Liver (tissue), 9 donors: ENCODE measurements around the gene TLR3. TPM values are rescaled to one million over a fixed set of nuclear protein-coding genes. Genes with fewer than 3 reads are reported as not detected.

Source experiments
- DNase-seq: peaks from one replicate; pipeline ENCODE4 v3.0.0-alpha.2; 2017; ENCODE audit warnings: low spot score
- H3K27ac ChIP-seq, 2 donors: one replicate each; pipeline ENCODE4 v1.7.0; 2013; ENCODE audit warnings: inconsistent platforms in 2 of 2, low read length in 2 of 2, control low read depth in 1 of 2, low read depth in 1 of 2, mild to moderate bottlenecking in 1 of 2
- H3K27me3 ChIP-seq, 4 donors: one replicate each; pipeline versions ENCODE4 v1.6.1 to v1.7.0; 2013; ENCODE audit warnings: low read length in 3 of 4, inconsistent platforms in 1 of 4, mild to moderate bottlenecking in 1 of 4, moderate library complexity in 1 of 4; ENCODE audit not compliant: control insufficient read depth in 4 of 4, insufficient read depth in 4 of 4
- H3K36me3 ChIP-seq, 4 donors: one replicate each; pipeline versions ENCODE4 v1.6.1 to v1.7.0; 2013; ENCODE audit warnings: low read length in 3 of 4, mild to moderate bottlenecking in 3 of 4, low read depth in 1 of 4, moderate library complexity in 1 of 4; ENCODE audit not compliant: control insufficient read depth in 4 of 4, insufficient read depth in 3 of 4
- H3K4me1 ChIP-seq, 4 donors: one replicate each; pipeline versions ENCODE4 v1.6.1 to v1.7.0; 2013; ENCODE audit warnings: low read length in 3 of 4, mild to moderate bottlenecking in 3 of 4, moderate library complexity in 1 of 4; ENCODE audit not compliant: control insufficient read depth in 4 of 4, insufficient read depth in 4 of 4
- H3K4me3 ChIP-seq, 3 donors: one replicate each; pipeline versions ENCODE4 v1.6.1 to v1.7.0; 2013; ENCODE audit warnings: low read length in 3 of 3, control low read depth in 1 of 3, low read depth in 1 of 3, mild to moderate bottlenecking in 1 of 3
- H3K9ac ChIP-seq, 2 donors: one replicate each; pipeline ENCODE4 v1.7.0; 2013; ENCODE audit warnings: low read length in 2 of 2, mild to moderate bottlenecking in 2 of 2, moderate library complexity in 2 of 2, control low read depth in 1 of 2, low read depth in 1 of 2
- H3K9me3 ChIP-seq, 4 donors: one replicate each; pipeline versions ENCODE4 v1.6.1 to v1.7.0; 2013; ENCODE audit warnings: low read length in 3 of 4; ENCODE audit not compliant: control insufficient read depth in 4 of 4
- EGR1 ChIP-seq, 2 donors: IDR thresholded peaks; 2 replicates each; pipeline ENCODE4 v1.6.1; 2016 to 2018; ENCODE audit warnings: antibody characterized with exemption in 2 of 2, low read depth in 2 of 2
- FOXA1 ChIP-seq: IDR thresholded peaks from 2 replicates; pipeline ENCODE4 v1.6.1; 2016; ENCODE audit warnings: antibody characterized with exemption
- FOXA2 ChIP-seq: IDR thresholded peaks from 2 replicates; pipeline ENCODE4 v1.6.1; 2016; ENCODE audit warnings: antibody characterized with exemption
- GABPA ChIP-seq, 2 donors: IDR thresholded peaks in 1 of 2; conservative IDR thresholded peaks in 1 of 2; 2 replicates each; pipeline ENCODE4 v1.6.1; 2016; ENCODE audit warnings: antibody characterized with exemption in 2 of 2, mild to moderate bottlenecking in 1 of 2, moderate library complexity in 1 of 2
- HNF4A ChIP-seq, 2 donors: conservative IDR thresholded peaks; 2 replicates each; pipeline ENCODE4 v1.6.1; 2016; ENCODE audit warnings: antibody characterized with exemption in 2 of 2, mild to moderate bottlenecking in 2 of 2
- HNF4G ChIP-seq: IDR thresholded peaks from 2 replicates; pipeline ENCODE4 v1.6.1; 2016; ENCODE audit warnings: antibody characterized with exemption
- JUND ChIP-seq, 2 donors: IDR thresholded peaks; 2 replicates each; pipeline ENCODE4 v1.6.1; 2016; ENCODE audit warnings: antibody characterized with exemption in 2 of 2
- RAD21 ChIP-seq, 2 donors: IDR thresholded peaks; 2 replicates each; pipeline ENCODE4 v1.6.1; 2016; ENCODE audit warnings: antibody characterized with exemption in 2 of 2, mild to moderate bottlenecking in 2 of 2
- RXRA ChIP-seq, 2 donors: IDR thresholded peaks; 2 replicates each; pipeline ENCODE4 v1.6.1; 2017 to 2018; ENCODE audit warnings: antibody characterized with exemption in 2 of 2, mild to moderate bottlenecking in 1 of 2
- SP1 ChIP-seq: IDR thresholded peaks from 2 replicates; pipeline ENCODE4 v1.6.1; 2018; ENCODE audit warnings: antibody characterized with exemption, mild to moderate bottlenecking
- TAF1 ChIP-seq: conservative IDR thresholded peaks from 2 replicates; pipeline ENCODE4 v1.6.1; 2016; ENCODE audit warnings: antibody characterized with exemption, mild to moderate bottlenecking
- YY1 ChIP-seq: IDR thresholded peaks from 2 replicates; pipeline ENCODE4 v1.6.1; 2016; ENCODE audit warnings: antibody characterized with exemption, mild to moderate bottlenecking
- WGBS: extraction: QIAGEN DNeasy Blood & Tissue Kit; methylation state at CpG from one replicate; pipeline ENCODE4 v1.1.7; 2013; 5-methylcytosine and 5-hydroxymethylcytosine counted together
- polyA plus RNA-seq, 2 donors: library from polyadenylated mRNA; stranded (reverse) in 1 of 2; unstranded in 1 of 2; fragments of 200-250 nt in 1 of 2; fragments of >200 nt in 1 of 2; fragmentation: Nextera tagmentation in 1 of 2; extraction: Ambion mirVana in 1 of 2; gene quantifications; one replicate each; pipeline versions ENCODE4 v1.2.1 to v1.2.3, GENCODE V29; 2013 to 2015
- total RNA-seq, 2 donors: library from RNA; depleted of rRNA; stranded (reverse); fragments of >200 nt; gene quantifications; one replicate each; pipeline ENCODE4 v1.2.3, GENCODE V29; 2014
- TF ChIP-seq, protein P1 (sequence below): IDR thresholded peaks from 2 replicates; pipeline ENCODE4 v1.6.1; 2016; ENCODE audit warnings: antibody characterized with exemption
- TF ChIP-seq, protein P2 (sequence below): IDR thresholded peaks from 2 replicates; pipeline ENCODE4 v1.6.1; 2016; ENCODE audit warnings: antibody characterized with exemption
- TF ChIP-seq, protein P3 (sequence below): fragments of 150-350 bp; IDR thresholded peaks from 2 replicates; pipeline ENCODE4 v1.5.1; 2017; ENCODE audit warnings: improper control_type of control experiment, low read depth, low read length; ENCODE audit not compliant: missing input control
- TF ChIP-seq, protein P4 (sequence below): IDR thresholded peaks from 2 replicates; pipeline ENCODE4 v1.6.1; 2016; ENCODE audit warnings: antibody characterized with exemption
- TF ChIP-seq, protein P5 (sequence below): IDR thresholded peaks from 2 replicates; pipeline ENCODE4 v1.6.1; 2016; ENCODE audit warnings: antibody characterized with exemption, mild to moderate bottlenecking
- donor health status: healthy.
- donor health status: healthy.
- donor health status: healthy.
- donor health status: healthy.
- donor health status: healthy.

TLR3 gene
- total and polyA plus RNA-seq, 4 donors, result 1.3 to 4.3 (median 2.4) TPM

DNA sequence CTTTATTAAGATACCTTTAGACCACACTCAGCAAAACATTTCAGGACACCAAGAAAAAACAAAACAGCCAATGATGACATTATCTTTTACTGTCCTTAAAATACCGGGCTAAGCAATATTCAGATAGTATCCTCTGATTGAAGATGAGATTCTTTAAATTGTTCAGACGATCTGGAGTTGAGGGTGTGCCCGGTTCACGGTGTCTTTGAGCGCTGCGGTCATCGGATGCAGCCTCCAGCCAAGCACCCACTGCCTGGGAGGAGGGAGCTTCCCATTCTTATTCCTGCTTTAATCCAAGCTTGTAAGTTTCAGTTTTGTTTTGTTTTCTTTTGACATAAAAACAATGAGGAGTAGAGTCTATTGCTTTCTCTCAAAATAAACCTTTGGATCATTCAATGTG, 49.6 kb downstream of the TLR3 start:
- no peaks in the 10 kb centered on the region for H3K36me3 ChIP-seq
- TF ChIP-seq HNF4A (conservative IDR thresholded peaks at IDR 0.05) (no peak), YY1 (no peak), SP1 (no peak), JUND (IDR thresholded peaks at IDR 0.05) (no peak)
- TF ChIP-seq, protein P1, sequence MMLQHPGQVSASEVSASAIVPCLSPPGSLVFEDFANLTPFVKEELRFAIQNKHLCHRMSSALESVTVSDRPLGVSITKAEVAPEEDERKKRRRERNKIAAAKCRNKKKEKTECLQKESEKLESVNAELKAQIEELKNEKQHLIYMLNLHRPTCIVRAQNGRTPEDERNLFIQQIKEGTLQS, result no peak
- TF ChIP-seq, protein P2, sequence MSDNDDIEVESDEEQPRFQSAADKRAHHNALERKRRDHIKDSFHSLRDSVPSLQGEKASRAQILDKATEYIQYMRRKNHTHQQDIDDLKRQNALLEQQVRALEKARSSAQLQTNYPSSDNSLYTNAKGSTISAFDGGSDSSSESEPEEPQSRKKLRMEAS, result no peak
- TF ChIP-seq, protein P3, sequence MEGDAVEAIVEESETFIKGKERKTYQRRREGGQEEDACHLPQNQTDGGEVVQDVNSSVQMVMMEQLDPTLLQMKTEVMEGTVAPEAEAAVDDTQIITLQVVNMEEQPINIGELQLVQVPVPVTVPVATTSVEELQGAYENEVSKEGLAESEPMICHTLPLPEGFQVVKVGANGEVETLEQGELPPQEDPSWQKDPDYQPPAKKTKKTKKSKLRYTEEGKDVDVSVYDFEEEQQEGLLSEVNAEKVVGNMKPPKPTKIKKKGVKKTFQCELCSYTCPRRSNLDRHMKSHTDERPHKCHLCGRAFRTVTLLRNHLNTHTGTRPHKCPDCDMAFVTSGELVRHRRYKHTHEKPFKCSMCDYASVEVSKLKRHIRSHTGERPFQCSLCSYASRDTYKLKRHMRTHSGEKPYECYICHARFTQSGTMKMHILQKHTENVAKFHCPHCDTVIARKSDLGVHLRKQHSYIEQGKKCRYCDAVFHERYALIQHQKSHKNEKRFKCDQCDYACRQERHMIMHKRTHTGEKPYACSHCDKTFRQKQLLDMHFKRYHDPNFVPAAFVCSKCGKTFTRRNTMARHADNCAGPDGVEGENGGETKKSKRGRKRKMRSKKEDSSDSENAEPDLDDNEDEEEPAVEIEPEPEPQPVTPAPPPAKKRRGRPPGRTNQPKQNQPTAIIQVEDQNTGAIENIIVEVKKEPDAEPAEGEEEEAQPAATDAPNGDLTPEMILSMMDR, result no peak
- no peak overlapping the region for H3K27ac ChIP-seq
- no peaks in the 10 kb centered on the region for H3K27me3 ChIP-seq
- DNase-seq, result no peak
- no peaks in the 10 kb centered on the region for H3K4me1 ChIP-seq
- no peak overlapping the region for H3K4me3 ChIP-seq
- H3K9ac ChIP-seq, result no peak overlapping the region
- H3K9me3 ChIP-seq, result no peaks in the 10 kb centered on the region
- 65% methylated on average over 7 of the region's 7 CpGs for WGBS

DNA sequence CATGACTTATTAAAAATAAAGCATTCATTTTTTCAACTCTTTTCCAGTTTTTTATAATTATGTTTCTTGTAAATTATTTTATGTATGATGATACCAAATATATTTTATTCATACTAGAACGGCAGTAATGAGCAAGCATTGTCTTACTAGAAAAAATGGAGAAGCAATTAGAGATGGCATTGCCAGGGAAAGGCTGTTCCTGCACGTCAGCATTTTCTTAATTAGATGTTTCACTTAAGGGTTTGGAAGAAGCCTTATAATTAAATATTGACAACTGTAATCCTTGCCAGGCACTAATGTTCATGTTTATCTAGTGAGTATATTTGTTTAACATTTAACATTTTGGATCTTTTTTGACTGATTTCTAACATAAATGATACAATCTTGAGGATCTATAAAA, 52.1 kb downstream of the TLR3 start:
- no peak overlapping the region for H3K27ac ChIP-seq
- H3K36me3 ChIP-seq, result no peaks in the 10 kb centered on the region
- H3K4me1 ChIP-seq, result no peaks in the 10 kb centered on the region
- H3K27me3 ChIP-seq, result no peaks in the 10 kb centered on the region
- DNase-seq, result no peak
- no peak for TF ChIP-seq FOXA1
- TF ChIP-seq TAF1, result no peak
- TF ChIP-seq, protein P1, result no peak
- TF ChIP-seq, protein P4, sequence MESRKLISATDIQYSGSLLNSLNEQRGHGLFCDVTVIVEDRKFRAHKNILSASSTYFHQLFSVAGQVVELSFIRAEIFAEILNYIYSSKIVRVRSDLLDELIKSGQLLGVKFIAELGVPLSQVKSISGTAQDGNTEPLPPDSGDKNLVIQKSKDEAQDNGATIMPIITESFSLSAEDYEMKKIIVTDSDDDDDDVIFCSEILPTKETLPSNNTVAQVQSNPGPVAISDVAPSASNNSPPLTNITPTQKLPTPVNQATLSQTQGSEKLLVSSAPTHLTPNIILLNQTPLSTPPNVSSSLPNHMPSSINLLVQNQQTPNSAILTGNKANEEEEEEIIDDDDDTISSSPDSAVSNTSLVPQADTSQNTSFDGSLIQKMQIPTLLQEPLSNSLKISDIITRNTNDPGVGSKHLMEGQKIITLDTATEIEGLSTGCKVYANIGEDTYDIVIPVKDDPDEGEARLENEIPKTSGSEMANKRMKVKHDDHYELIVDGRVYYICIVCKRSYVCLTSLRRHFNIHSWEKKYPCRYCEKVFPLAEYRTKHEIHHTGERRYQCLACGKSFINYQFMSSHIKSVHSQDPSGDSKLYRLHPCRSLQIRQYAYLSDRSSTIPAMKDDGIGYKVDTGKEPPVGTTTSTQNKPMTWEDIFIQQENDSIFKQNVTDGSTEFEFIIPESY, result no peak
- TF ChIP-seq JUND (IDR thresholded peaks at IDR 0.05), result no peak
- TF ChIP-seq, protein P3, result no peak
- no peak for TF ChIP-seq RAD21 (IDR thresholded peaks at IDR 0.05)
- TF ChIP-seq HNF4G, result no peak
- TF ChIP-seq, protein P5, sequence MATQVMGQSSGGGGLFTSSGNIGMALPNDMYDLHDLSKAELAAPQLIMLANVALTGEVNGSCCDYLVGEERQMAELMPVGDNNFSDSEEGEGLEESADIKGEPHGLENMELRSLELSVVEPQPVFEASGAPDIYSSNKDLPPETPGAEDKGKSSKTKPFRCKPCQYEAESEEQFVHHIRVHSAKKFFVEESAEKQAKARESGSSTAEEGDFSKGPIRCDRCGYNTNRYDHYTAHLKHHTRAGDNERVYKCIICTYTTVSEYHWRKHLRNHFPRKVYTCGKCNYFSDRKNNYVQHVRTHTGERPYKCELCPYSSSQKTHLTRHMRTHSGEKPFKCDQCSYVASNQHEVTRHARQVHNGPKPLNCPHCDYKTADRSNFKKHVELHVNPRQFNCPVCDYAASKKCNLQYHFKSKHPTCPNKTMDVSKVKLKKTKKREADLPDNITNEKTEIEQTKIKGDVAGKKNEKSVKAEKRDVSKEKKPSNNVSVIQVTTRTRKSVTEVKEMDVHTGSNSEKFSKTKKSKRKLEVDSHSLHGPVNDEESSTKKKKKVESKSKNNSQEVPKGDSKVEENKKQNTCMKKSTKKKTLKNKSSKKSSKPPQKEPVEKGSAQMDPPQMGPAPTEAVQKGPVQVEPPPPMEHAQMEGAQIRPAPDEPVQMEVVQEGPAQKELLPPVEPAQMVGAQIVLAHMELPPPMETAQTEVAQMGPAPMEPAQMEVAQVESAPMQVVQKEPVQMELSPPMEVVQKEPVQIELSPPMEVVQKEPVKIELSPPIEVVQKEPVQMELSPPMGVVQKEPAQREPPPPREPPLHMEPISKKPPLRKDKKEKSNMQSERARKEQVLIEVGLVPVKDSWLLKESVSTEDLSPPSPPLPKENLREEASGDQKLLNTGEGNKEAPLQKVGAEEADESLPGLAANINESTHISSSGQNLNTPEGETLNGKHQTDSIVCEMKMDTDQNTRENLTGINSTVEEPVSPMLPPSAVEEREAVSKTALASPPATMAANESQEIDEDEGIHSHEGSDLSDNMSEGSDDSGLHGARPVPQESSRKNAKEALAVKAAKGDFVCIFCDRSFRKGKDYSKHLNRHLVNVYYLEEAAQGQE, result no peak
- TF ChIP-seq EGR1 (IDR thresholded peaks at IDR 0.05; ENCODE audit: low read depth in 2 of 2), result no peak
- TF ChIP-seq FOXA2, result no peak
- no peak for TF ChIP-seq GABPA (IDR thresholded peaks at IDR 0.05 in 1 of 2, conservative IDR thresholded peaks at IDR 0.05 in 1 of 2)
- TF ChIP-seq, protein P2, result no peak
- no peak for TF ChIP-seq SP1
- TF ChIP-seq HNF4A (conservative IDR thresholded peaks at IDR 0.05), result no peak
- TF ChIP-seq YY1, result no peak
- no peak for TF ChIP-seq RXRA (IDR thresholded peaks at IDR 0.05)
- H3K9ac ChIP-seq, result no peak overlapping the region
- no peaks in the 10 kb centered on the region for H3K9me3 ChIP-seq
- WGBS, result 88% methylated on average over 2 of the region's 2 CpGs
- no peak overlapping the region for H3K4me3 ChIP-seq
